ENCODE data around the gene KCNK1.

- TF ChIP-seq CTCF (IDR thresholded peaks at IDR 0.05; ENCODE audit: poor library complexity, severe bottlenecking) (no peak), RAD21 (conservative IDR thresholded peaks at IDR 0.05) (no peak), MXI1 (conservative IDR thresholded peaks at IDR 0.05; ENCODE audit: poor library complexity, severe bottlenecking) (no peak)
Measured at GRCh38 chr1:233605205-233605604, 8.7 kb upstream of the KCNK1 start.
